ENCODE results near the gene EXOC8. TPM values are rescaled to one million over a fixed set of nuclear protein-coding genes. Genes with fewer than 3 reads are reported as not detected.
A peak's percentile ranks its signal among the peaks of the same experiment; 100 is the strongest.

The EXOC8 gene
- 10 to 100 TPM in 3 of 5 donors, 1 to 10 TPM in 2; 6.7 to 21.8 (median 14.5) TPM for total RNA-seq
- polyA plus RNA-seq = 1 to 10 TPM; 1.8 to 3.1 (median 2.4) TPM
- long read RNA-seq, donor 1, full-length matches to known transcripts = 13 of 13 reads
- long read RNA-seq, donor 1, partial matches to known transcripts = 0 of 13 reads
- long read RNA-seq, donor 1, other reads (novel, unspliced or antisense) = 0 of 13 reads
- long read RNA-seq, donor 2, full-length matches to known transcripts = 8 of 8 reads
- long read RNA-seq, donor 2, partial matches to known transcripts = 0 of 8 reads
- long read RNA-seq, donor 2, other reads (novel, unspliced or antisense) = 0 of 8 reads
- long read RNA-seq, donor 3, full-length matches to known transcripts = 7 of 7 reads
- long read RNA-seq, donor 3, partial matches to known transcripts = 0 of 7 reads
- long read RNA-seq, donor 3, other reads (novel, unspliced or antisense) = 0 of 7 reads
- long read RNA-seq, donor 4 = 0 reads
- long read RNA-seq, donor 5, full-length matches to known transcripts = 13 of 13 reads
- long read RNA-seq, donor 5, partial matches to known transcripts = 0 of 13 reads
- long read RNA-seq, donor 5, other reads (novel, unspliced or antisense) = 0 of 13 reads
- long read RNA-seq, donor 6 = 0 reads
- long read RNA-seq, donor 7, full-length matches to known transcripts = 9 of 9 reads
- long read RNA-seq, donor 7, partial matches to known transcripts = 0 of 9 reads
- long read RNA-seq, donor 7, other reads (novel, unspliced or antisense) = 0 of 9 reads
- long read RNA-seq, donor 8, full-length matches to known transcripts = 10 of 10 reads
- long read RNA-seq, donor 8, partial matches to known transcripts = 0 of 10 reads
- long read RNA-seq, donor 8, other reads (novel, unspliced or antisense) = 0 of 10 reads
- long read RNA-seq, donor 9, full-length matches to known transcripts = 16 of 16 reads
- long read RNA-seq, donor 9, partial matches to known transcripts = 0 of 16 reads
- long read RNA-seq, donor 9, other reads (novel, unspliced or antisense) = 0 of 16 reads
- long read RNA-seq, donor 10, full-length matches to known transcripts = 4 of 4 reads
- long read RNA-seq, donor 10, partial matches to known transcripts = 0 of 4 reads
- long read RNA-seq, donor 10, other reads (novel, unspliced or antisense) = 0 of 4 reads

GRCh38 chr1:231337472-231338269 is at the start of gene EXOC8:
TSS of gene EXOC8 (minus strand) at chr1:231337852. CDS start at chr1:231337745, 107 bp downstream.
- peak within 1 kb of the TSS; percentile 82 to 95 (median 90) for H3K4me3 ChIP-seq
- no peak for TF ChIP-seq EP300 (IDR thresholded peaks at IDR 0.05)
- peak in 1 of 7 experiments; percentile 24 for TF ChIP-seq CTCF (IDR thresholded peaks at IDR 0.05)
- peak; percentile 93 to 97 (median 96) for TF ChIP-seq POLR2AphosphoS5 (IDR thresholded peaks at IDR 0.05)
- TF ChIP-seq POLR2A (IDR thresholded peaks at IDR 0.05) = peak in 2 of 4 donors; percentile 24 to 52
- no peaks in the 10 kb centered on the region for H3K27me3 ChIP-seq
- H3K27ac ChIP-seq = peak within 1 kb of the TSS; percentile 92 to 97 (median 95)
- intact Hi-C loops (cut with DNase I; ENCODE audit: low total_unique reads) = no loop called here
- peaks cover 0 to 20% (median 13%) of the 10 kb centered on the region in 4 donors for H3K36me3 ChIP-seq
- H3K4me1 ChIP-seq = peaks cover 41 to 70% (median 64%) of the 10 kb centered on the region in 4 donors
- DNase-seq = peak; percentile 98 to 99
- WGBS, 5 donors = 0 to 1% (median 0%) methylated on average over 40 to 74 of the region's 74 CpGs
- no peaks in the 10 kb centered on the region for H3K9me3 ChIP-seq

GRCh38 chr1:231386466-231386865 is 48.8 kb upstream of the EXOC8 start:
- Histone ChIP-seq H3K9me3 (no peaks in the 10 kb centered on the region), H3K4me1 (peaks cover 4 to 74% (median 43%) of the 10 kb centered on the region in 4 donors), H3K27ac (no peak overlapping the region), H3K4me3 (no peak overlapping the region), H3K36me3 (no peaks in the 10 kb centered on the region), H3K27me3 (no peaks in the 10 kb centered on the region)
- TF ChIP-seq EP300 (IDR thresholded peaks at IDR 0.05) (no peak), POLR2AphosphoS5 (IDR thresholded peaks at IDR 0.05) (no peak), POLR2A (IDR thresholded peaks at IDR 0.05) (no peak), CTCF (IDR thresholded peaks at IDR 0.05) (no peak)
- intact Hi-C loops (cut with DNase I; ENCODE audit: low total_unique reads) = no loop called here
- DNase-seq = no peak

- H3K9me3 ChIP-seq = no peaks in the 10 kb centered on the region
- H3K27ac ChIP-seq = peak overlapping the region in 1 of 5 donors; percentile 9
- peak in 1 of 2 donors; percentile 39 for DNase-seq
- 60 to 75% (median 69%) methylated on average over 2 of the region's 2 CpGs for WGBS, 5 donors
- H3K4me3 ChIP-seq = no peak overlapping the region
- intact Hi-C loops (cut with DNase I; ENCODE audit: low total_unique reads) = no loop called here
- no peaks in the 10 kb centered on the region for H3K36me3 ChIP-seq
- H3K4me1 ChIP-seq = peaks cover 4 to 71% (median 44%) of the 10 kb centered on the region in 4 donors
- TF ChIP-seq POLR2AphosphoS5 (IDR thresholded peaks at IDR 0.05) (peak in 1 of 3 donors; percentile 53), EP300 (IDR thresholded peaks at IDR 0.05) (no peak)
- H3K27me3 ChIP-seq = no peaks in the 10 kb centered on the region
These were observed 47.7 kb upstream of the EXOC8 start for GRCh38 chr1:231385416-231385748.

GRCh38 chr1:231384696-231385415 is 47.2 kb upstream of the EXOC8 start:
- TF ChIP-seq POLR2AphosphoS5 (IDR thresholded peaks at IDR 0.05) = no peak
- no peak for TF ChIP-seq EP300 (IDR thresholded peaks at IDR 0.05)
- TF ChIP-seq POLR2A (IDR thresholded peaks at IDR 0.05) = no peak
- no peak for TF ChIP-seq CTCF (IDR thresholded peaks at IDR 0.05)
- DNase-seq = no peak
- Histone ChIP-seq H3K27me3 (no peaks in the 10 kb centered on the region), H3K4me1 (peaks cover 4 to 69% (median 42%) of the 10 kb centered on the region in 4 donors), H3K4me3 (no peak overlapping the region), H3K27ac (peak overlapping the region in 1 of 5 donors; percentile 9), H3K36me3 (no peaks in the 10 kb centered on the region), H3K9me3 (no peaks in the 10 kb centered on the region)
- WGBS, 5 donors = 93 to 99% (median 96%) methylated on average over 6 of the region's 6 CpGs
- intact Hi-C loops (cut with DNase I; ENCODE audit: low total_unique reads) = no loop called here

Measured in stomach (tissue), 19 donors.